GM21515 (cell line): ENCODE data around the gene PCGF3.
"Not testable (repeated sequence)": the region's sequence is repeated elsewhere in the genome, so short reads cannot be mapped to it uniquely, and the experiment has no call there.

ENCODE experiments used
- ATAC-seq: cut with Tn5 transposase; IDR thresholded peaks from one replicate; pipeline ENCODE4 v1.9.1; 2021; ENCODE audit not compliant: unreplicated experiment

PCGF3 gene

GRCh38 chr4:722851-723360 is 17.3 kb downstream of the PCGF3 start:
- no peak for ATAC-seq

GRCh38 chr4:723751-724530 is 18.3 kb downstream of the PCGF3 start:
- no peak for ATAC-seq

GRCh38 chr4:725391-726234 is 20.0 kb downstream of the PCGF3 start:
- no peak for ATAC-seq

GRCh38 chr4:726235-726787 is 20.7 kb downstream of the PCGF3 start:
- no peak for ATAC-seq

GRCh38 chr4:726838-727237 is 21.2 kb downstream of the PCGF3 start:
- ATAC-seq, result no peak

- no peak for ATAC-seq
These were observed 21.9 kb downstream of the PCGF3 start for GRCh38 chr4:727576-727975.

GRCh38 chr4:729336-730315 is 24.0 kb downstream of the PCGF3 start:
- ATAC-seq, result no peak

- ATAC-seq, result no peak
These were observed 24.9 kb downstream of the PCGF3 start for GRCh38 chr4:730511-730910.

GRCh38 chr4:730946-731904 is 25.6 kb downstream of the PCGF3 start:
- not testable (repeated sequence) for ATAC-seq

- ATAC-seq, result not testable (repeated sequence)
These were observed 26.3 kb downstream of the PCGF3 start for GRCh38 chr4:731954-732353.

GRCh38 chr4:732486-732885 is 26.9 kb downstream of the PCGF3 start:
- no peak for ATAC-seq

- no peak for ATAC-seq
These were observed 27.4 kb downstream of the PCGF3 start for GRCh38 chr4:732911-733630.

- no peak for ATAC-seq
These were observed 28.0 kb downstream of the PCGF3 start for GRCh38 chr4:733631-733980.

- ATAC-seq, result no peak
These were observed 28.4 kb downstream of the PCGF3 start for GRCh38 chr4:734075-734474.

- ATAC-seq, result no peak
These were observed 29.3 kb downstream of the PCGF3 start for GRCh38 chr4:734951-735350.

- ATAC-seq, result no peak
These were observed 30.0 kb downstream of the PCGF3 start for GRCh38 chr4:735583-735982.

GRCh38 chr4:736561-736960 is 30.9 kb downstream of the PCGF3 start:
- not testable (repeated sequence) for ATAC-seq

GRCh38 chr4:738781-739280 is 33.2 kb downstream of the PCGF3 start:
- no peak for ATAC-seq

GRCh38 chr4:739569-739968 is 33.9 kb downstream of the PCGF3 start:
- no peak for ATAC-seq
